ENCODE data around the gene PCOLCE2.

DNA sequence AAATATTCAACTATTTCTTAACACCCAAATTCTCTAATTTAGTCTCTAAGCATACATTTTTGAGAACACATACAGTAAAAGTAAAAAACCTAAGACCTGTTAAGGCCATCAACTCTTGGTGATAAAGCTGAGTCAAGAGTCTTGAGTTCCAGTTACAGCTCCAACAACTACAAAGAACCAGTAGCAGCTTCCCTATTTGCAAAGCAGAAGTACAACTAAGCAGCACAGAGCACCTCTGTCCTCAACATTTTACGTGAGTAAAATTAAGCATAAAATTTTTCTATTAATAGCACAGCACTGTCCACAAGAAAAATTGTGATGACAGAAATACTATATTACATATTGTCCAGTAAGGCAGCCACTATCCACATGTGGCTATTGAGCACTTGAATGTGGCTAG is 4.4 kb downstream of the PCOLCE2 start:
- TF ChIP-seq, protein P1, sequence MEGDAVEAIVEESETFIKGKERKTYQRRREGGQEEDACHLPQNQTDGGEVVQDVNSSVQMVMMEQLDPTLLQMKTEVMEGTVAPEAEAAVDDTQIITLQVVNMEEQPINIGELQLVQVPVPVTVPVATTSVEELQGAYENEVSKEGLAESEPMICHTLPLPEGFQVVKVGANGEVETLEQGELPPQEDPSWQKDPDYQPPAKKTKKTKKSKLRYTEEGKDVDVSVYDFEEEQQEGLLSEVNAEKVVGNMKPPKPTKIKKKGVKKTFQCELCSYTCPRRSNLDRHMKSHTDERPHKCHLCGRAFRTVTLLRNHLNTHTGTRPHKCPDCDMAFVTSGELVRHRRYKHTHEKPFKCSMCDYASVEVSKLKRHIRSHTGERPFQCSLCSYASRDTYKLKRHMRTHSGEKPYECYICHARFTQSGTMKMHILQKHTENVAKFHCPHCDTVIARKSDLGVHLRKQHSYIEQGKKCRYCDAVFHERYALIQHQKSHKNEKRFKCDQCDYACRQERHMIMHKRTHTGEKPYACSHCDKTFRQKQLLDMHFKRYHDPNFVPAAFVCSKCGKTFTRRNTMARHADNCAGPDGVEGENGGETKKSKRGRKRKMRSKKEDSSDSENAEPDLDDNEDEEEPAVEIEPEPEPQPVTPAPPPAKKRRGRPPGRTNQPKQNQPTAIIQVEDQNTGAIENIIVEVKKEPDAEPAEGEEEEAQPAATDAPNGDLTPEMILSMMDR (conservative IDR thresholded peaks at IDR 0.05; ENCODE audit: low read length), result no peak
- TF ChIP-seq EZH2phosphoT487 (IDR thresholded peaks at IDR 0.05; ENCODE audit: borderline replicate concordance, low read depth, low read length), result no peak
